Activated CD8-positive, alpha-beta T cell treated with anti-CD3 and anti-CD28 coated beads for 36 hours (primary cell): ENCODE measurements around the gene RASAL3. TPM values are rescaled to one million over a fixed set of nuclear protein-coding genes. Genes with fewer than 3 reads are reported as not detected.

Source experiments
- ATAC-seq: fragments of 200-7000 bp; cut with Tn5 transposase; one replicate; pipeline ENCODE4 v1.10.0; 2021; ENCODE audit warnings: mild to moderate bottlenecking, moderate library complexity
- CTCF ChIA-PET: fragments of 350-600 bp; sonication (Branson Sonifier 250); formaldehyde crosslinking; loops from one replicate; lab custom pipeline; 2021; ENCODE audit warnings: antibody characterized with exemption; lab: Charles Lee
- POLR2A ChIA-PET: fragments of 350-600 bp; sonication (Branson Sonifier 250); formaldehyde crosslinking; loops from one replicate; lab custom pipeline; 2021; ENCODE audit warnings: antibody characterized with exemption; lab: Charles Lee
- DNase-seq: peaks from one replicate; pipeline ENCODE4 v3.0.0-alpha.2; 2020
- H3K27ac Mint-ChIP-seq: one replicate; pipeline ENCODE4 v1.8.0; 2021; ENCODE audit warnings: mild to moderate bottlenecking, mixed read lengths
- H3K27me3 Mint-ChIP-seq: one replicate; pipeline ENCODE4 v1.8.0; 2021; ENCODE audit warnings: mixed read lengths
- H3K36me3 Mint-ChIP-seq: one replicate; pipeline ENCODE4 v1.8.0; 2021; ENCODE audit warnings: low read depth, mixed read lengths
- H3K4me1 Mint-ChIP-seq: one replicate; pipeline ENCODE4 v1.8.0; 2021; ENCODE audit warnings: low read depth, mixed read lengths
- H3K4me3 Mint-ChIP-seq: one replicate; pipeline ENCODE4 v1.8.0; 2021; ENCODE audit warnings: mild to moderate bottlenecking, moderate library complexity, mixed read lengths
- H3K9me3 Mint-ChIP-seq: one replicate; pipeline ENCODE4 v1.8.0; 2021; ENCODE audit warnings: mixed read lengths
- intact Hi-C: fragments of 100-400 bp; cut with micrococcal nuclease; formaldehyde crosslinking; loops from one replicate; pipeline ENCODE4 v1.10.0; 2022
- total RNA-seq, 2 experiments: library from RNA; stranded (reverse); gene quantifications; one replicate each; pipeline ENCODE4 v1.2.3, GENCODE V29; 2021
- TF ChIP-seq, protein P1 (sequence below): fragments of 200-600 bp; IDR thresholded peaks from one replicate; pipeline ENCODE4 v1.8.0; 2022; ENCODE audit warnings: antibody characterized with exemption, mild to moderate bottlenecking

RASAL3 gene
- total RNA-seq, 2 experiments from 2014 or later = 83.9 to 85.8 TPM

DNA sequence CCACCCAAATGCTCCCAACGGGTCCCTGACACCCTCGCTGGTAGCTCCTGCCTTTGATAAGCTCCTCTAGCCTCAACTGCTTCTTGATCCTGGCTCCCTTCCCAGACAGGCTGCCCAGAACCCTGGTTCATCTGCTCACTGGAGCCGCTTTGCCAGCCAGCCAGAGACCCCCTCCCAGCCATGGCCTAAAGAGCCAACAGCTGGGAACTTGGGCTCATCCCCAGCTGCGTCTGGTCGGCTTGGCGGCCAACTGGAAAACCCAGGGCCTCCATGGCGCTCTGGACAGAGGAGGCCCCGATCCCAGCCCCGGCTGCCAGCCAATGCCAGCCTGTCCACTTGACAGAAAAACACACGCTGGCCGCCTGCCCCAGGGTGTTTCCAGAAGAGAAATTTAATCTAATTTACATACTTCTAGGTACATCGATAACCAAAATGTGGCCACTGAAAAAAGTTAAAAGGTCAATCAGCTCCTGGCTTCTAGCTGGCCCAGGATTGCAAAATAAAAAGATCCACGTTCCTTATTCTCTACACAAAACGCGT lies 42.6 kb downstream of the RASAL3 start:
- Mint-ChIP-seq H3K9me3 (peaks cover 4% of the 10 kb centered on the region), H3K27me3 (no peaks in the 10 kb centered on the region), H3K27ac (no peak overlapping the region), H3K4me1 (peaks cover 21% of the 10 kb centered on the region), H3K4me3 (no peak overlapping the region), H3K36me3 (peaks cover 37% of the 10 kb centered on the region)
- TF ChIP-seq, protein P1, sequence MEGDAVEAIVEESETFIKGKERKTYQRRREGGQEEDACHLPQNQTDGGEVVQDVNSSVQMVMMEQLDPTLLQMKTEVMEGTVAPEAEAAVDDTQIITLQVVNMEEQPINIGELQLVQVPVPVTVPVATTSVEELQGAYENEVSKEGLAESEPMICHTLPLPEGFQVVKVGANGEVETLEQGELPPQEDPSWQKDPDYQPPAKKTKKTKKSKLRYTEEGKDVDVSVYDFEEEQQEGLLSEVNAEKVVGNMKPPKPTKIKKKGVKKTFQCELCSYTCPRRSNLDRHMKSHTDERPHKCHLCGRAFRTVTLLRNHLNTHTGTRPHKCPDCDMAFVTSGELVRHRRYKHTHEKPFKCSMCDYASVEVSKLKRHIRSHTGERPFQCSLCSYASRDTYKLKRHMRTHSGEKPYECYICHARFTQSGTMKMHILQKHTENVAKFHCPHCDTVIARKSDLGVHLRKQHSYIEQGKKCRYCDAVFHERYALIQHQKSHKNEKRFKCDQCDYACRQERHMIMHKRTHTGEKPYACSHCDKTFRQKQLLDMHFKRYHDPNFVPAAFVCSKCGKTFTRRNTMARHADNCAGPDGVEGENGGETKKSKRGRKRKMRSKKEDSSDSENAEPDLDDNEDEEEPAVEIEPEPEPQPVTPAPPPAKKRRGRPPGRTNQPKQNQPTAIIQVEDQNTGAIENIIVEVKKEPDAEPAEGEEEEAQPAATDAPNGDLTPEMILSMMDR = no peak
- ATAC-seq = no peak
- ChIA-PET POLR2A (interaction anchor here (1.4 to 6.5 kb wide), 2 partner anchors 9 to 42 kb away, joined by 4 to 89 read pairs; partner anchors contain the start of gene AKAP8), CTCF (interaction anchor here (1.2 to 6.7 kb wide), 2 partner anchors 10 to 134 kb away, joined by 3 to 138 read pairs; no protein-coding TSS in a partner anchor)
- intact Hi-C loops = no loop called here
- no peak for DNase-seq

DNA sequence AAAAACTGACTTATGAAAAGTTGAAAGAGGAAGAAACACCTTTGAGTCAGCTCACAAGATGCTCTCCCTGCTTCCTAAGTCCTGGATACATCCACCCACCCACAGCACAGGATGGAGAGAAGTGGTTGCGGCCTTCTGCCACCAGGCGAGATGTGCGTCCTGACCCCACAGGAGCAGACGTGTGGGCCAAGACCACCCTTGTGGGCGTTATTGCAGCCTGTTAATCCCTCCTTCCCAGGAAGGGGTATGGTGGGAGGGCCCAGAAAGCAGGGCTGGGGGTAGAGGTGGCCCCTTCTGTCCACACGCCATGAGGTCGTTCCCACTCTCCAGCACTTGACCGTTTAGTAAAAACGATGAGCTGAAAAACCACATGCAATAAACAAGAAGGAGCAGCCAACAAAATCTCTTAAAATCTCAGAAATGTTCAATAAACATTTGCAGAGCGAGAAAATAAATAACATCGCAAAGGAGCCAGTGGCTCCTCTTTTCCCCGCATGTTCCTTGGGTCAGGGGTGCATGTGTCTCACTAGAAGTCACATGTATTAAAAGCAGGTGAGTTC lies 43.1 kb downstream of the RASAL3 start:
- peaks cover 39% of the 10 kb centered on the region for H3K36me3 Mint-ChIP-seq

DNA sequence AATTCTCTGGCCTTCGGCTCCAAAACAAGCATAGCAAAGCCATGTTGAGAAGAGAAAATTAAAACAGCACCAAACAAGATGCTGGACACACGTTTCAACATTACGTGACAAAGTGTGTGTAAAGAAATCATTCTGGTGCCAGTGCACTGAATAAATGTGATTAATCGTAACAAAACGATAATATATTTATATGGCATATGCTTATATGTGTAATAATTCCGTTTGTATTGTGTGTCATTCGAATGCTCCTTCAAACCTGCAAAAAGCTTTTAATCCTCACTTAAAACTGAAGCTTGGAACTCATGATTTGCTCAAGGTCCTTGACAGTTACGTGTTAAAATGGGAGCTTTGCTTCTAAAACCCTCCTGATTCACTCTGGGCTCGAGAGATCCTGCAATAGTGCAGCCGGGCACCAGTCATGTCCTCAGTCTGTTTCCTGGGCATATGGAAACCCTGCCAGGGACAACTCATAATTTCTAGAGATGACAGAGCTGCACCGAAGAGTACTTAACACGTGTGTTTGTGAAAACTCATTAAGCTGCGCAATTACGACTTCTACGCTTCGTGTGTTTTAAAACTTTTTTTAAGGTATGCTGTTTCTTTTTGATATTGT lies 44.8 kb downstream of the RASAL3 start:
- ATAC-seq (no peak), DNase-seq (no peak)
- Mint-ChIP-seq H3K9me3 (peaks cover 4% of the 10 kb centered on the region), H3K27me3 (no peaks in the 10 kb centered on the region), H3K27ac (peak overlapping the region; percentile 43), H3K36me3 (peaks cover 40% of the 10 kb centered on the region), H3K4me1 (peaks cover 36% of the 10 kb centered on the region), H3K4me3 (peak overlapping the region; percentile 98)
- CTCF ChIA-PET = interaction anchor here (0.6 to 6.7 kb wide), 38 partner anchors 10 to 327 kb away, joined by 3 to 138 read pairs (median 5); partner anchors contain the start of genes AKAP8, BRD4 and WIZ
- TF ChIP-seq, protein P1 = peak; percentile 53
- POLR2A ChIA-PET = interaction anchor here (0.6 to 6.5 kb wide), 24 partner anchors 9 to 1902 kb away, joined by 3 to 89 read pairs (median 5); partner anchors contain the start of genes AKAP8, RASAL3 and WIZ
- intact Hi-C loops = loop anchor here (2.0 to 5.0 kb wide), 2 partner anchors 43 to 137 kb away; partner anchors contain the start of gene RASAL3

More for the DNA sequence above, 43.1 kb downstream of the RASAL3 start:
- Mint-ChIP-seq H3K27ac (no peak overlapping the region), H3K4me1 (peaks cover 27% of the 10 kb centered on the region), H3K9me3 (peaks cover 4% of the 10 kb centered on the region), H3K4me3 (no peak overlapping the region), H3K27me3 (no peaks in the 10 kb centered on the region)
- DNase-seq (no peak), ATAC-seq (no peak)
- POLR2A ChIA-PET = interaction anchor here (1.4 to 6.5 kb wide), 7 partner anchors 10 to 42 kb away, joined by 4 to 89 read pairs (median 17); partner anchors contain the start of genes AKAP8 and WIZ
- CTCF ChIA-PET = interaction anchor here (0.8 to 6.7 kb wide), 6 partner anchors 8 to 134 kb away, joined by 3 to 138 read pairs (median 25); no protein-coding TSS in a partner anchor
- intact Hi-C loops = no loop called here
- TF ChIP-seq, protein P1 = no peak

DNA sequence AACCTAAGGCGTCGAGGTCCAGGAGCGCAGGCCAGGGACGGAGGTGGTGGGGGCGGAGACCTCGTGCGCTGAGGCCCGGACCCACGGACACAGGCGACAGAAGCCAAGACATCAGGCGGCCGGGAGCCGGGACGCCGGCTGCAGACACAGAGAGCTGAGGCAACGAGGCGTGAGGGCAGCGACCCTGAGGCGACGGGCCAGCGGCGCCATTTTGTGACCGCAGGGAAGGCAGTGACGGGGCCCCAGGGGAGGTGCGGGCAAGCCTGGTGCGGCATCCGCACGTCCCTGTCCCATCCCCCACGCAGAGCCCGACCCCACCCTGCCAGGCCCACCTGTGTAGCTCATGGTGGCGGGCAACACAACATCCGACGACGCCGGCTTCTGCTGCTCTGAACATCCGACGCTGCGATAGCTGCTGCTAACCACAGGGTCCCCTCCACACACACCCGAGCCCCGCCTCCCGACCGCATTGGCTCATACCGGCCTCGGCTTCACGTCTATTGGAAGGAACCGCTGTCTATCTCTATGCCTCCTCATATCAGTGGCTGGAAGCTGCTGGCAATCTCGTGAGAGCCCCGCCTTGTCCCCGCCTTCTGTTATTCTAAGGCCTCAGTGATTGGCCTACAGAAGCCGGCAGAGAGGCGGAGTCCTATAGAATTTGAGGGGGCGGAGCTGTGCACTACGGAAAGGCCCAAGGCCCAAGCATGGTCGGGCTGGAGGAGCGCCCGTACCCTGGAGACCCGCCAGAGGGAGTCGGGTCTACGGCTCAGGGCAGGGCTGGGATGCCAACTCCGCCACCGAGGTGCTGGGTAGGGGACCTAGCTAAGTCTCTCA lies 45.5 kb downstream of the RASAL3 start, which contains the start of gene AKAP8L:
Gene AKAP8L, minus strand, starts transcription at position 410 of the 834 bp plus-strand sequence. Its CDS starts 65 bp downstream, at position 345.
- H3K27me3 Mint-ChIP-seq = no peaks in the 10 kb centered on the region
- ATAC-seq (peak; percentile 97), DNase-seq (peak; percentile 100)
- intact Hi-C loops = loop anchor here (2.0 to 5.0 kb wide), 2 partner anchors 44 to 138 kb away; partner anchors contain the start of gene RASAL3
- H3K27ac Mint-ChIP-seq = peak within 1 kb of the TSS; percentile 99
- CTCF ChIA-PET = interaction anchor here (0.6 to 6.7 kb wide), 42 partner anchors 9 to 327 kb away, joined by 3 to 138 read pairs (median 5); partner anchors contain the start of genes AKAP8, BRD4 and WIZ
- H3K36me3 Mint-ChIP-seq = peaks cover 36% of the 10 kb centered on the region
- H3K4me3 Mint-ChIP-seq = peak within 1 kb of the TSS; percentile 98
- POLR2A ChIA-PET = interaction anchor here (0.6 to 6.5 kb wide), 24 partner anchors 9 to 1901 kb away, joined by 3 to 89 read pairs (median 5); partner anchors contain the start of genes AKAP8, RASAL3 and WIZ
- peaks cover 36% of the 10 kb centered on the region for H3K4me1 Mint-ChIP-seq
- TF ChIP-seq, protein P1 = peak; percentile 87
- H3K9me3 Mint-ChIP-seq = peaks cover 4% of the 10 kb centered on the region
